ENCODE data around the gene CDC73. TPM values are rescaled to one million over a fixed set of nuclear protein-coding genes. Genes with fewer than 3 reads are reported as not detected.

CDC73 gene
- total and polyA plus RNA-seq, 9 of the 15 experiments (the other 6 are each of a cell fraction or from before 2014, with no cell fraction given), result 19.0 to 61.7 (median 30.1) TPM

GRCh38 chr1:193121616-193122593 lies at the start of gene CDC73 (continued):
- peak; percentile 58 to 66; a peak in 2 of 4 replicates for TF ChIP-seq FOXK2 (conservative IDR thresholded peaks at IDR 0.05 in 1 of 2, IDR thresholded peaks at IDR 0.05 in 1 of 2; ENCODE audit: low read depth in 2 of 2)
- peak; percentile 99 for TF ChIP-seq FIP1L1 (IDR thresholded peaks at IDR 0.05; ENCODE audit: low read depth, low read length, poor library complexity, severe bottlenecking)
- TF ChIP-seq IRF2 (CRISPR knock-in tag; IDR thresholded peaks at IDR 0.05), result no peak
- TF ChIP-seq PHF20 (IDR thresholded peaks at IDR 0.05; ENCODE audit: partially characterized antibody), result peak; percentile 64
- TF ChIP-seq THAP12 (CRISPR knock-in tag; IDR thresholded peaks at IDR 0.05), result 0 out of 2 replicates have a peak, but pooled peaks have one; percentile 67
- no peak for TF ChIP-seq CREB5 (CRISPR knock-in tag; IDR thresholded peaks at IDR 0.05)
- TF ChIP-seq KLF1 (tag; IDR thresholded peaks at IDR 0.05), result peak; percentile 95
- no peak; the same call in 1 of the 2 replicates for TF ChIP-seq DPF2 (IDR thresholded peaks at IDR 0.05)
- TF ChIP-seq BRF2 (IDR thresholded peaks at IDR 0.05; ENCODE audit: borderline replicate concordance, insufficient read depth, insufficient read length), result no peak
- TF ChIP-seq FUS (optimal IDR thresholded peaks at IDR 0.05; ENCODE audit: low read depth, low read length), result peak; percentile 88
- no peak for TF ChIP-seq ZNF140 (CRISPR knock-in tag; IDR thresholded peaks at IDR 0.05)
- no peak for TF ChIP-seq RBM14 (IDR thresholded peaks at IDR 0.05; ENCODE audit: borderline replicate concordance, insufficient read depth, low read depth, low read length)
- TF ChIP-seq CGGBP1 (CRISPR knock-in tag; IDR thresholded peaks at IDR 0.05), result peak; percentile 45; the same call in 1 of the 2 replicates
- TF ChIP-seq ZNF75A (CRISPR knock-in tag; IDR thresholded peaks at IDR 0.05), result no peak
- peak; percentile 77 for TF ChIP-seq SETDB1 (IDR thresholded peaks at IDR 0.05; ENCODE audit: low read length)
- TF ChIP-seq MAFF (IDR thresholded peaks at IDR 0.05; ENCODE audit: low read length), result no peak
- peak; percentile 68; the same call in 1 of the 2 replicates for TF ChIP-seq POLR2AphosphoS5 (IDR thresholded peaks at IDR 0.05; ENCODE audit: control insufficient read depth, insufficient read depth, low read depth, low read length)
- TF ChIP-seq PKNOX1 (IDR thresholded peaks at IDR 0.05), result peak; percentile 37
- peak; percentile 96 for TF ChIP-seq MYNN (IDR thresholded peaks at IDR 0.05)
- TF ChIP-seq MYNN (CRISPR knock-in tag; IDR thresholded peaks at IDR 0.05), result no peak
- no peak; the same call in 1 of the 2 replicates for TF ChIP-seq CBFB (CRISPR knock-in tag; IDR thresholded peaks at IDR 0.05)
